Suppressor macrophage (primary cell): Measurements from ENCODE around the gene TBC1D1.
A peak's percentile ranks its signal among the peaks of the same experiment; 100 is the strongest.

ENCODE experiments used
- DNase-seq, 4 experiments: peaks; one replicate each; pipeline ENCODE4 v3.0.0-alpha.2; 2020 to 2022

Gene TBC1D1

DNA sequence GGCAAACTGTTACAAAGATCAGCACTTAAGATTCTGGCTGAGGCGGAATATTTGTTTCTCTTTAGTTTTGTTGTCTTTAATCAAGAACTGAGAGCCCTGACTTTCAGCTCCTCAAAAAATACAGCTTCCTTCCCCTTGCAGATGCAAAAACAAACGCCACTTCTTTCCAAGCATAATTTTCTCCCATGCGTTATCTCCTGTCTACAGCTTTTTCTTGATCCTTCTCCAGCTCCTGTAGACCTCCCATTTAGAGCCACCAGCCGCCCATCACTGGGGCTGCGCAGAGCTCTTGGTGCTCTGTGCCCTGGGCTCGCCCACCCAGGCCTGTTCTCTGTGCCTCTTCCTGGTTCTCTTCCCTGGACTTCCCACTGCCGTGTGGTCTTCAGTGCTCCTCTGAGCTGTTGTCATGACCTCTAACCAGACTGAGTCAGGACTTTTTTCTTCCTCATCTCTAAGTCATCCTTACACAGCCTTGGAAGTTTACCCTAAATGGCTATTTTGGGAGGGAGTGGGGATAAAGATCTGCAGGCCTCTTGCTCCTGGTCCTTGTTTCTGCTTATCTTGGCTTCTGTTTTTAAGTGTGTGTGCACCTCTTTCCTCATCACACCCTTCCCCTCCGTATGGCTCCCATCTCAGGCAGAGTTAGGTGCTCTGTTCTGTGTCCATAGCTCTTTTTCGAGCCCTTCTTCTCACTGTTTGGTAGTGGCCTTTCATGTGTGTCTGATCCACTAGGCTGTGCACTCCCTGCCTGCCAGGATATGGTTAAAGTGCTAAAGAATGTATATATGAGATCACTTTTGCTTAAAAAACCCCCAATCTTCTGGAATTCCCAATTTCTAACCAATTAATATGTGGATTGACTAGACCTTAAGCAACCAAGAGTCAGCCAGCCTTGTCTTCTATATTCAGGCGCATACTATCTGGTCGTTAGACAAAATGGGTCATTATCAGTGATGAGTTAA lies 191.8 kb downstream of the TBC1D1 start:
- peak; percentile 71 to 92 (median 89) for DNase-seq

DNA sequence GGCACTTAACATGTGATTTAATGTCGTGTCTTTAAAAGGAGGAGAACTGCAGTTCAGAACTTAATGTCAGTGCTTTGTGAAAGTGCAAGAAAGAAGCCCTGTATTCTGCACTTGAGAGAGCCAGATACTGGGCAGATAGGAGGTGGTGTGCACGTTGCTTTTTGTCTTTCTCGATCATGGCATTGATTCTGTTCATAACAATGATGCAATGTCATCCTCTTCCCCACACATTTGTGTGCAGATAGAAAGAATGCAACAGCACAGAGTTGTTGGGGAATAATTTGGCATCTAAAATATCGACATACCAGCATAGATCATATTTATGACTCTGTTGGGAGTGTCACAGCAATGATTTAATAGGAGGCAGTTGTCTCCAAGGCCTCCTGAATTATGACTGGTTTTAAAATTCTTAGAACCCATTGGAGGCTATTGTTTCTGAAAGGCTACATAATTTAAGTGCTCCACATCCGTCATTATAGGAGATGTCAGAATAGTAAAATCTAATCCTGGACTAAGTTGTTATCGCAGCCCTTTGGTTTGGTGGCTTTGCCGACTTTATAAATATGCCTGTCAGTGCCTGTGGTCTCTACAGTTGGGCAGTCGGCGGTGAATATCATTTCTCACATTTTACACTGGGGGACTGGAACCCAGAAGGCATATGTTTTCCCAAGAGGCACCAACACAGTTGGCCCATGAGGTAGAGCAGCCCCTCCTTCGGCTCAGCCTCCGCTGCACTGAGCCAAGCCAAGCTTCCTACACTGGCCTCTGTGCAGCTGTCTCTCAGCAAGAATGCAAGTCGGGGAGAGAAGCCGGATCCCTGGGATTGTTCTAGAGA lies 194.2 kb downstream of the TBC1D1 start:
- no peak for DNase-seq

DNA sequence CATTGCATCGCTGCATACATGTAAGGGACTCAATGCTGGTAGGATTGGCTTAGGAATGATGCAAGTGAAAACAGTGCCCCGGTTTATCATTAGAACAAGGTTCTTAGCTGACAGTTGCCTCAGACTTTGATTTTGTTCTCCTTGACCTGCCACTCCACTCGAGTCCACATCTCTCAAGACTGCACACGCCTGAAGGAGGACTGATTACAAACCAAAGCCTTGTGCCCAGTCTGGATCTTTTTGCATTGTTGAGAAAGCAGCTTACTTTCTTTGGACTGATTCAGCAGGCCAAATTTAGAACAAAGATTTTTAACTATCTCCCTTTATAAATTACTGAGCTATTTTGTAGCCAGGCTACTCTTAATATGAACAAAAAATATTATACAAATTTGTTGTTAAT lies 194.9 kb downstream of the TBC1D1 start:
- DNase-seq = no peak

DNA sequence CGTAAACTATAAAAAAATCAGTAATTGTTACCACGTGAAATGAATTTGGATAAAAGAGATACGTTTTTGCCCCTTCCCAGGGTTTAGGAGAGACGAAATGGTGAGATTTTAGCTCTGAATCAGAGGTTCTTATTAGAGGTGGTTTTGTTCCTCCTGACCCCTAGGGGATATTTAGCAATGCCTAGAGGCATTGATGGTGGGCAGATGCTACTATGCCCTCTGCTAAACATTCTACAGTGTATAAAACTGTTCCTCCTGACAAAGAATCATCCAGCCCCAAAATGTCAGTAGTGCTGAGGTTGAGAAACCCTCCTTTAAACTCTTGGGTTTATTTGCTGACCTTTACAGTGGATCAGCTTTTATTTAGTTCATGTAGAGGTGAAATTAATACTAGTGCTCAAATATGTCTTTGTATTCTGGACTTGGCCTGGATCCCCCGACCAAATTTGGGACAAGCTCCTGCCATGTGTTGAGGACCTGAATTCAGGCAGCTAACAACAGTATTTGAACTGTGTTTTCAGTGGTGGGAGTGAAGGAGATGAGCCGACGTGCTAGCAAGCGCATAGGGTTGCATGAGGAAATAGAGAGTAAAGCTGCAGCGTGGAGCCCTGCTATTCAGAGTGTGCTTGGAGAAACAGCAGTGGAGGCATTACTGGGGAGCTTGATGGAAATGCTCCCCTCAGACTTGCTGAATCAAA lies 195.4 kb downstream of the TBC1D1 start:
- DNase-seq = peak in 3 of 4 experiments; percentile 29 to 75 (median 61)

DNA sequence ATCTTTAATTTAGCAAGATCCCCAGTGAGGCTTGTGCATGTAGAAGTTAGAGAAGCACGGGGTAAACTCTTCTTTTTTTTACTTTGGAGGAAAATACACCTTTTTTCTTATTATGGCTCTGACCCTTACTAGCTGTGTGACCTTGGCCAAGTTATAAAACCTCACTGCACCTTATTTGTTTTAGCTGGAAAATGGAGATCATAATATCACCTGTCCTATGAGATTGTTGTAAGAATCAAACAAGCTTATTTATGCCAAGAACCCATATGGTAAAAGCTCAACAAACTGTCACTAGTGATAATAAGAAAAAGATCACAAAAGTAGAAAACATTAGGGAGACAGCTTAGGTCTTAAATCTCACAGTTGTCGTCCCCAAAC lies 196.0 kb downstream of the TBC1D1 start:
- no peak for DNase-seq

DNA sequence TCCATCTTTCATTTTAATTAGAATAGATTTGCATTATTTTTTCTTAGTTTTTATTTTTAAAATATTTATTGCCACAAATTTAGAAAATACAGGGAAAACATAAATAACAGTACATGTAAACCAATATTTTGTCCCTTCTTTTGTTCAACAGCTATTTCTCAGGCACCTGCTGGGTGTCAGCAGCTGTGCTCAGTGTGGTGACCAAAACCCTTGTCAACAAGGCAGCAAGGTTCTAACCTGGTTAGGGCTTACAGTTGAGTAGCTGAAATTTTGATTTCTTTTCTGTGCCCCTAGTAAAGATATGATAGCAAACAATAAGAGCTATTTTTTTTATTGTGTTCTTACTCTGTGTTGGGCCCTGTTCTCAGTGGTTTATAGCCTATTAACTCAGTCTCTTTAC lies 197.4 kb downstream of the TBC1D1 start:
- no peak for DNase-seq

DNA sequence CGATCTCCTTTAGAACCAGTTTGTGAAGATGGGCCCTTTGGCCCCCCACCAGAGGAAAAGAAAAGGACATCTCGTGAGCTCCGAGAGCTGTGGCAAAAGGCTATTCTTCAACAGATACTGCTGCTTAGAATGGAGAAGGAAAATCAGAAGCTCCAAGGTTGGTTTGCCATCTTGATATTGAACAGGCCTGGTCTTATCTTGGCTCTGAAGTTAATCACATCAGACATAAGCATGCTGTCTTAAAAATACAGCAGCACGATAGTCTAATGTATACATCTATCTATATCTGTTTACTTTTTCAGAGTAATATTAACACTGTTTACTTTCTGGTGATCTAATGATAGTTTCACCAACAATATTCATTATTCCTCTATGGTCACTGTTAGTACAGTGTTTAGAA lies 199.1 kb downstream of the TBC1D1 start:
- no peak for DNase-seq

DNA sequence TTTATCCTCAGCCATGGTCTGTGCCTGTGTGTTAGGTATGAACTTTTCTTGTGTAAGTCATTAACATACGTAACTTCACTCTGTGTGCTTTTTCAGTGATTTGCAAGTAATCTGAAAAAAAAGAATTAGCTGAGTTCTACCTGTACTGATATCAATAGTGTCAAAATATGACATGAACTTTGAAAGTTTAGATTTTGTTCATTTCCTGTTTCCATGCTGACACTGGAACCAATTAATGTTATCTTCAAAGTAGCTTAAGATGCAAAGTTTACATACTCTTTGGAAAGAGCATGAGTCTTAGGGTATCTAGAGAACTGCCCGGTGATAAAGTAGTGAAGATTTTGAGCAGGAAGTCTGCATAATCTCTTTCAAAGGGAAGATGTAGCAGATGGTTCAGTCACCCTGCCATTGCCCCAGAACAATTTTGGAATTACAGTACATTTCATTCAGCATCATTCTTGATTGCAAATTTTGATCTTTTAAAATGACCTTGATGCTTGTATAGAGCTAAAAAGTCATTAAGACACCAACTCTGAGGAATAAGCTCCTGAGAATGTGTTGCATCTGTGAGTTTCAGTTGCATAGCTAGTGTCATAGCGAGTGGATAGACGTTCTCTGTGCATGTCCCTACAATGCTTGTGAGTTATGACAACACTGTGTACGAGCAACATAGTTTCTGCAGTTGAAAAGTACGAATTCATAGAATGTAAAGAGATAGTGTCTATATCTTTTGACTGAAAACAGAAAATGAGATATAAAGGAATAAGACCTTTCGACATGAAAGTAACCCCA lies 199.8 kb downstream of the TBC1D1 start:
- no peak for DNase-seq

DNA sequence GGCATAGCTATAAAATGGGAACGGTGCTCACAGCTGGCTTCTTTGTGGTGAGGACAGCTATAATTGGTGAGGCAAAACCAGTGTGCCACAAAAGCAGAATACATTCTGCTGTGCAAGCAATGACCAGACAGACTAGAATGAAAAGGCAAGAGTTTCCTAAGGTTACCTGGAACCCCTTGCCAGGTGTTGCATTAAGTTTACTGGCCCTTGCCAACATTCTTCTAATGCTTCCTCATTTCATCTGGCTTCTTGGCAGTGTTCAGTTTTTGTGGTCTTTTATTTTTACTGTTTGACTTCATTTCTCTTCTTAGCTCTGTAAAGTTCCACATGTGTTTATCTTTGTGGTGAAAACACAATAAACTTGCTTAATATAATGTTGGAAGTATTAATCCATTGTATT lies 200.8 kb downstream of the TBC1D1 start:
- no peak for DNase-seq

DNA sequence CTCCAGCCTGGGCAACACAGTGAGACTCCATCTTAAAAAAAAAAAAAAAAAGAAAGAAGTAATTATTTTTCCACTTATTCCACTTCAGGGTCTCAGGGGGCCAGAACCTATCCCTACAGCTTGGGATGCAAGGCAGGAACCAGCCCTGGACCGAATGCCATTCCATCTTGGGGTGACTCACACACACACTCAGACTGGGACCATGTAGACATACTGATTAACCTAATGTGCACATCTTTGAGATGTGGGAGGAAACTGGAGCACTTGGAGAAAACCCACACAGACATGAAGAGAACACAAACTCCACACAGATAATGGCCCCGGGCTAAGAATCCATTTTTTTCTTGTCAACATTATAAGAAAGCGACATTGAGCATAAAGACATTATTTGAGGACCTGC lies 201.8 kb downstream of the TBC1D1 start:
- peak in 1 of 4 experiments; percentile 27 for DNase-seq

DNA sequence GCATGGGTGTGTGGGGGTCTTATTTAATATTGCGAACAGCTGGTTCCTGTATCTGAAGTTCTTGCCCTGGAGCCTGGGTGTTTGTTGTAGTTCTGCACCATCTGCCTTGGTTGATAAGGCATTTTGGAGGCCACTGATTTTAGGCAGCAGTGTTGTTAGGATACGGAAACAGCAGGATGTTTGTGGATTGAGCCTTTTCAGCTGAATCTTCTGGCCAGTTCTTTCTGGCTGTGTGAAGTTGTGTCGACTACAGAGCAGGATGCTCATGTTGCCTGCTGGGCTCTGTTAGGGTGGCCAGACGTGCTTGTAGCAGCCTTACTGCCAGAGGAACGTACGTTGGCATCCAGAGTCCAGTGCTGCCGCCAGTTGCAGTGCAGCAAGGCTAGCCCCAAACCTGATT lies 203.5 kb downstream of the TBC1D1 start:
- peak in 1 of 4 experiments; percentile 18 for DNase-seq

DNA sequence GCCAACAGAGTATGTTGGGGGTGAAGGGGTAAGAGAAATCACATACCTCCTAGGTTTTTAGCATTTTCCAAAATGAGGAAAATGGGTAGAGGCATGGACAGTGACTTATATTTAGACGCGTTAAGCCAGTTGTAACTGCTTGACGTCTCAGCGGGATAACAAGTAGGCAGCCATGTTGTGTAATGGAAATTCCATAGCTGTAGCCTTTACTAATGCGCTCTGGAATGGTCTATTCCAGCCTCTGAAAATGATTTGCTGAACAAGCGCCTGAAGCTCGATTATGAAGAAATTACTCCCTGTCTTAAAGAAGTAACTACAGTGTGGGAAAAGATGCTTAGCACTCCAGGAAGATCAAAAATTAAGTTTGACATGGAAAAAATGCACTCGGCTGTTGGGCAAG lies 204.8 kb downstream of the TBC1D1 start:
- no peak for DNase-seq

DNA sequence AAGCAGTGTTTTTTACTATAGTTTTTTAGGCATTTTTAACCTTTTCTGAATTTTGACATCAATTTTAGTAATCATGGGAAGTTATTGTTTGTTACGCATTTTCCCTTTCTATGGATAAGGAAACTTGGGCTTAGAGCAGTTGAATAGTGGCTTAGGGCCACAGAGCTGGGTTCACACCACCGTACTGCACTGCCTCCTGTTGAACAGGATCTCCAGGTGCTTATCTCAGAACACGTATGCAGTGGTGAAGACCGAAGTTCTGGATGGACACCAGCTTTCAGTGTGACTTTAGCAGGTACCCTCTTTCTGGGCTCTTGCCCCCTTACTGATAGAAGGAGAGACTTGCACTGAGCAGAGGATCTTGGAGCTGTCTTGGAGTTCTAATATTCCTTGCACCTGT lies 206.9 kb downstream of the TBC1D1 start:
- no peak for DNase-seq

DNA sequence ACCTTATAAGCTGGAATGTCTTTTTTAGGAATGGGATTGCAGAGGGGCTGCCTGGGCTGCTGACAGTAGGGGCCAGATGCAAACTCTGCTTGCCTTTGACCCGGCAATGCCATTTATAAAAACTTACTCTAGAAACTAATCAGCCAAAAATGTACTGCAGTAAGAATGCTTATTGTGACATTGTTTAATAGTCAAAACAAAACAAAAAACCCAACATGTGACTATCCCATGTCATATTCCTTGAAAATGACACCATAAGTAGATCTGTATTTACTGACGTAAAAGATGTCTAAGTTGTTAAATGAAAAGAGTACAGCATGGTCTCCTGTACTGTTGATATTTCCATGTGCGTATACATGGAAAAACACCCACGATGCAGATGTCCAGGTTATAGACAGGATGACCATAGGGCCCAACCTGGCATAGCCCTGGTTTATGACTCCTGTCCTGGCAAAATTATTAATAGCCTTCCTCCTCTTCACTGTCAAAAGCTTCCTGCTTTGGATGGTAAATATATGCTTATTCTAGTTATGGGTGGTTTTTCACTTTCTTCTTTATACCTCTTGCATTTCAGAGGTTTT lies 208.2 kb downstream of the TBC1D1 start:
- no peak for DNase-seq

DNA sequence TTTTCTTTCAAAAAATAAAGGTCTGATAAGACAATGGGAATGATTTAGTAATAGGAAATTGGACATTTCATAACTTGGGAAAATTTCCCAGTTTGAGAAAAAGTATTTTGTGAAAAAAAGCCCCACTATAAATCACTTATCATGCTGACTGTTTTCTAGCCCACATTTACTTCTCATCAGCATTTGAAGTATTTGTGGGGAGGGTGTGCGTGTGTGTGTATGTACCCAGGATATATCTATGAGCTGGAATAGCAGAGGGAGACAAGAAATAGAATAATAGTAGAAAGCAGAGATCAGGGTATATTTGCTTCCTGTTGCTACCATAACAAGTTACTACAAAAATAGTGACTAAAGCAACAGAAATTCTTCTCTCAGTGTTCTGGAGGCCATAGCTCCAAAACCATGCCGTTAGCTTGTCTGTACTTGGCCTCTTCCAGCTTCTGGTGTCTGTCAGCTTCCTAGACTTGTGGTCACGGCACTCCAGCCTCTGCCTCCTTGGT lies 209.1 kb downstream of the TBC1D1 start:
- no peak for DNase-seq

DNA sequence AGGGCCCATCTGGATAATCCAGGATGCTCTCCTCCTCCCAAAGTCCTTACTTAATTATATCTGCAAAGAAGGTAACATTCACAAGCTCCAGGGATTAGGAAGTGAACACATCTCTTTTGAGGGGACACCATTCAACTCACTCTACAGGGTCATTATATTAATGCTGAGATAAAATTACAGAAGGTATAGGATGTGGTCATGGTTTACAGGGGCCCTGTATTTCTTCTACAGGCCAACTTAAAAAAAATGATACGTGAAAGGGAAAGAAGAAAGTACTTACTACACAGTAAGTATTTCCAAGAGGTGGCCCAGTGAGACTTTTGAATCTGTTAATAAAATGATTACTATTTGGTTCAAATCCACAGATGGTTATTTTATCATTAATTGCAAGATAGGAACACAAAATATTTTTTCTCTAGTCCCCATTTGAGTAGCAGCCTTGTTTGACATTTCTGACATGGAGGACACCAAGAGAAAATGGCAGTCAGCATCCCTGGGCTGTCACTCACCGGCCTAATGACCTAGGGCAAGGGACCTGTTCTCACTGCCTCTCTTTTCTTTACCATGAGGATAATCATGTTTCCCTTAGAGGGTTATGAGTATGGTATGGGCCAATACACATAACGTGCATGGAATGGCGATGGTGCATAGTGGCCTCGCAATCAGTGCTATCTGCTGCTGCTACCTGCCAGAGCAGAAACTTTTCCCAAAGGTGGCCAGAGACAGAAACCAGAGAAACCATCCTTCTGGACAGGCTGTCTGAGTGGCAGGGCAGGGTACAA lies 209.8 kb downstream of the TBC1D1 start:
- no peak for DNase-seq

DNA sequence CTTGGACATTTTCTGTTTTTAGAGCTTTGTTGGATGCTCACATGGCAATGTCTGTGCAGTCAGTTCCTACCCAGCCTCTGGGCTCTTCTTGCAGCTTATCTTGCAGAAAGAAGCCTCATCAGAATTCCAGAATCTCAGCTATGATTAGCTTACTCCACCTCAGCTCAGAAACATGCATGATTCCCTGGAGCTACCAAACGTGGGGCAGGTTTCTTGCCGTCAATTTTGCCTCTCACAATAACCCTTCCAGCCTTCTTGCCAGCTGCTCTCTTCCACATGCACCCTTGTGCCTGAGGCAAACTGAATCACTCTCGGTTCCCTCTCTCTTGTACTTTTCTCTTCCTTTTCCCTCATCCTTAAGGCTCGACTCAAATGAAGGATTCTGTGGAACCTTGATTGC lies 210.7 kb downstream of the TBC1D1 start:
- no peak for DNase-seq

DNA sequence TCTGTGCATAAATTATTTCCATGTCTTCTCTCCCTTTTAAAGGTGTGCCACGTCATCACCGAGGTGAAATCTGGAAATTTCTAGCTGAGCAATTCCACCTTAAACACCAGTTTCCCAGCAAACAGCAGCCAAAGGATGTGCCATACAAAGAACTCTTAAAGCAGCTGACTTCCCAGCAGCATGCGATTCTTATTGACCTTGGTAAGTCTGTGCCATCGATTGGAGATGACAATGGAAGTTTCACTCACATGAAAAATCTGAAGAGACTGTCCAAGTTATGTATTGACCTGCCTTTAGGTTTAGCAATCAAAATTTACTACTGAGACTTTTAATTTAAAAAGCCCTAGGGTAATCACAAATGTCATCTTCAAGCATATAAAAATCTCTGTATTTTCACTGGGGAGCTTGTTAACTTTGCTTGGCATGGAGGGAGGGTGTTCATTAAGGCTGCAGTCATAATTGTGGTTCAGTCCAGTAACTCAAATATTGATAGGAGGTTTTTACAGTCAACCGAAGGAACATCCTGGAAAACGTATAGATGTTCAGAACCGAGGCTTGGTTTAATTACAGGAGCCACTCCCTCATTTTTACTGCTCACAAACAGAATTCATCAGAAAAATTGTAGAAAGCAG lies 212.2 kb downstream of the TBC1D1 start:
- no peak for DNase-seq

DNA sequence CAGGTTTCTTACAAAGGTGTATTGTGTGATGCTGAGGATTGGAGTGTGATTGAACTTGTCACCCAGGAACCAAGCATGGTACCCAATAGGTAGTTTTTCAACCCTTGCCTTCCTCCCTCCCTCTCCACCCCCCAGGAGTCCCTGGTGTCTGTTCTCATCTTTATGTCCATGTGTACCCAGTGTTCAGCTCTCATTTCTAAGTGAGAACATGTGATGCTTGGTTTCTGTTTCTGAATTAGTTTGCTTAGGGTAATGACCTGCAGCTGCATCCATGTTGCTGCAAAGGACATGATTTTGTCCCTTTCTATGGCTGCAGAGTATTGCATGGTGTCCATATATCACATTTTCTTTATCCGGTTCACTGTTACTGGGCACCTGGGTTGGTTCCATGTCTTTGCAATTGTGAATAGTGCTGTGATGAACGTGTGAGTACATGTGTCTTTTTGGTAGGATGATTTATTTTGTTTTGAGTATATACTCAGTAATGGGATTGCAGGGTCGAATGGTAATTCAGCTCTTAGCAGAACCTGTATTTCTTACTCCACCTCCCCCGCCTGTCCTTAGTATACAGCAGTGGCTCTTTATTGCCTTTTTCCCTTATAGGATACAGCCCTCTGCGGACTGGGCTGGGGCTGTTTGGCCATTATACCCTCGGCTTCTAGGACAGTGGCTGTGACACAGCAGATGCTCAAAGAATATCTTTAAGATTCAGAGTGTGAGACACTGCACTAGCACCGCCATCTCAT lies 214.8 kb downstream of the TBC1D1 start:
- DNase-seq = no peak
